Ishikawa (cell line): ENCODE measurements around the gene GLYATL1B.

Experiments used
- CREB1 ChIP-seq: IDR thresholded peaks from 2 replicates; pipeline ENCODE4 v1.6.1; 2012; ENCODE audit warnings: low read depth
- EGR1 ChIP-seq: IDR thresholded peaks from 2 replicates; pipeline ENCODE4 v1.6.1; 2012
- EP300 ChIP-seq: IDR thresholded peaks from 2 replicates; pipeline ENCODE4 v1.6.1; 2012; ENCODE audit warnings: borderline replicate concordance
- FOXM1 ChIP-seq: IDR thresholded peaks from 2 replicates; pipeline ENCODE4 v1.6.1; 2012; ENCODE audit warnings: low read depth, borderline replicate concordance
- MAX ChIP-seq: IDR thresholded peaks from 2 replicates; pipeline ENCODE4 v1.6.1; 2012
- NFIC ChIP-seq: IDR thresholded peaks from 2 replicates; pipeline ENCODE4 v1.6.1; 2012
- RAD21 ChIP-seq: IDR thresholded peaks from 2 replicates; pipeline ENCODE4 v1.6.1; 2012; ENCODE audit warnings: low read depth
- TCF12 ChIP-seq: IDR thresholded peaks from 2 replicates; pipeline ENCODE4 v1.6.1; 2012; ENCODE audit warnings: low read depth
- TEAD4 ChIP-seq: IDR thresholded peaks from 2 replicates; pipeline ENCODE4 v1.6.1; 2012
- YY1 ChIP-seq: IDR thresholded peaks from 2 replicates; pipeline ENCODE4 v1.6.1; 2012; ENCODE audit warnings: low read depth
- TF ChIP-seq, protein P1 (sequence below): IDR thresholded peaks from 2 replicates; pipeline ENCODE4 v1.6.1; 2012; ENCODE audit warnings: low read depth, mild to moderate bottlenecking

- TF ChIP-seq MAX (no peak), CREB1 (no peak), RAD21 (no peak), EGR1 (no peak), TCF12 (no peak), TEAD4 (no peak), EP300 (no peak), NFIC (no peak), YY1 (no peak), FOXM1 (no peak)
- TF ChIP-seq, protein P1, sequence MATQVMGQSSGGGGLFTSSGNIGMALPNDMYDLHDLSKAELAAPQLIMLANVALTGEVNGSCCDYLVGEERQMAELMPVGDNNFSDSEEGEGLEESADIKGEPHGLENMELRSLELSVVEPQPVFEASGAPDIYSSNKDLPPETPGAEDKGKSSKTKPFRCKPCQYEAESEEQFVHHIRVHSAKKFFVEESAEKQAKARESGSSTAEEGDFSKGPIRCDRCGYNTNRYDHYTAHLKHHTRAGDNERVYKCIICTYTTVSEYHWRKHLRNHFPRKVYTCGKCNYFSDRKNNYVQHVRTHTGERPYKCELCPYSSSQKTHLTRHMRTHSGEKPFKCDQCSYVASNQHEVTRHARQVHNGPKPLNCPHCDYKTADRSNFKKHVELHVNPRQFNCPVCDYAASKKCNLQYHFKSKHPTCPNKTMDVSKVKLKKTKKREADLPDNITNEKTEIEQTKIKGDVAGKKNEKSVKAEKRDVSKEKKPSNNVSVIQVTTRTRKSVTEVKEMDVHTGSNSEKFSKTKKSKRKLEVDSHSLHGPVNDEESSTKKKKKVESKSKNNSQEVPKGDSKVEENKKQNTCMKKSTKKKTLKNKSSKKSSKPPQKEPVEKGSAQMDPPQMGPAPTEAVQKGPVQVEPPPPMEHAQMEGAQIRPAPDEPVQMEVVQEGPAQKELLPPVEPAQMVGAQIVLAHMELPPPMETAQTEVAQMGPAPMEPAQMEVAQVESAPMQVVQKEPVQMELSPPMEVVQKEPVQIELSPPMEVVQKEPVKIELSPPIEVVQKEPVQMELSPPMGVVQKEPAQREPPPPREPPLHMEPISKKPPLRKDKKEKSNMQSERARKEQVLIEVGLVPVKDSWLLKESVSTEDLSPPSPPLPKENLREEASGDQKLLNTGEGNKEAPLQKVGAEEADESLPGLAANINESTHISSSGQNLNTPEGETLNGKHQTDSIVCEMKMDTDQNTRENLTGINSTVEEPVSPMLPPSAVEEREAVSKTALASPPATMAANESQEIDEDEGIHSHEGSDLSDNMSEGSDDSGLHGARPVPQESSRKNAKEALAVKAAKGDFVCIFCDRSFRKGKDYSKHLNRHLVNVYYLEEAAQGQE: no peak
Measured at GRCh38 chr11:59106363-59107336, 20.5 kb downstream of the GLYATL1B start, which contains the start of gene FAM111B.
